WTC11 (cell line): ENCODE data around the gene BTBD8. TPM values are rescaled to one million over a fixed set of nuclear protein-coding genes. Genes with fewer than 3 reads are reported as not detected.

Experiments
- ATAC-seq: fragments of 200-7000 bp; cut with Tn5 transposase; 2 replicates; pipeline ENCODE4 v1.10.0; 2021; ENCODE audit warnings: mild to moderate bottlenecking, moderate library complexity
- CTCF ChIA-PET: fragments of 300-600 bp; sonication (Branson Sonifier 250); formaldehyde crosslinking; loops from one replicate; lab custom pipeline; 2021; ENCODE audit warnings: antibody characterized with exemption; lab: Charles Lee
- POLR2A ChIA-PET: fragments of 350-600 bp; sonication (Branson Sonifier 250); formaldehyde crosslinking; loops from one replicate; lab custom pipeline; 2021; ENCODE audit warnings: antibody characterized with exemption; lab: Charles Lee
- DNase-seq: peaks from one replicate; pipeline ENCODE4 v3.0.0; 2021; ENCODE audit warnings: low spot score
- H3K27ac Mint-ChIP-seq: 2 replicates; pipeline ENCODE4 v1.8.0; 2021; ENCODE audit warnings: mixed read lengths
- H3K27me3 Mint-ChIP-seq: 2 replicates; pipeline ENCODE4 v1.8.0; 2021; ENCODE audit warnings: low read depth, mild to moderate bottlenecking, moderate library complexity, mixed read lengths
- H3K36me3 Mint-ChIP-seq: 2 replicates; pipeline ENCODE4 v1.8.0; 2021; ENCODE audit warnings: mixed read lengths
- H3K4me1 Mint-ChIP-seq: 2 replicates; pipeline ENCODE4 v1.8.0; 2022; ENCODE audit warnings: mixed read lengths
- H3K4me3 Mint-ChIP-seq: 2 replicates; pipeline ENCODE4 v1.8.0; 2021; ENCODE audit warnings: mild to moderate bottlenecking, moderate library complexity, mixed read lengths
- H3K9me3 Mint-ChIP-seq: 2 replicates; pipeline ENCODE4 v1.8.0; 2021; ENCODE audit warnings: mixed read lengths
- JUN ChIP-seq: sonication (generic); formaldehyde crosslinking; IDR thresholded peaks from 2 replicates; pipeline ENCODE4 v1.8.0; 2023; ENCODE audit warnings: mild to moderate bottlenecking, missing genetic modification reagents
- KAT7 ChIP-seq: sonication (generic); formaldehyde crosslinking; IDR thresholded peaks from 2 replicates; pipeline ENCODE4 v1.8.1; 2023; ENCODE audit warnings: missing genetic modification reagents, mild to moderate bottlenecking, borderline replicate concordance
- MYBL2 ChIP-seq: sonication (generic); formaldehyde crosslinking; IDR thresholded peaks from 2 replicates; pipeline ENCODE4 v1.8.1; 2023; ENCODE audit warnings: mild to moderate bottlenecking, moderate library complexity, missing genetic modification reagents
- RELA ChIP-seq: sonication (generic); formaldehyde crosslinking; IDR thresholded peaks from 2 replicates; pipeline ENCODE4 v1.8.1; 2022; ENCODE audit warnings: missing genetic modification reagents, mild to moderate bottlenecking, borderline replicate concordance
- SMAD4 ChIP-seq: sonication (generic); formaldehyde crosslinking; IDR thresholded peaks from 2 replicates; pipeline ENCODE4 v1.8.0; 2022; ENCODE audit warnings: mild to moderate bottlenecking, missing genetic modification reagents
- TCF7 ChIP-seq: sonication (generic); formaldehyde crosslinking; IDR thresholded peaks from 2 replicates; pipeline ENCODE4 v1.8.0; 2022; ENCODE audit warnings: mild to moderate bottlenecking, low read depth, missing genetic modification reagents, moderate library complexity
- total RNA-seq: library from RNA; stranded (reverse); gene quantifications from 3 replicates; pipeline ENCODE4 v1.2.3, GENCODE V29; 2021
- TF ChIP-seq, protein P1 (sequence below): sonication (generic); formaldehyde crosslinking; IDR thresholded peaks from 2 replicates; pipeline ENCODE4 v1.8.0; 2022; ENCODE audit warnings: mild to moderate bottlenecking, missing genetic modification reagents
- TF ChIP-seq, protein P2 (sequence below): sonication (generic); formaldehyde crosslinking; IDR thresholded peaks from 2 replicates; pipeline ENCODE4 v1.8.1; 2023; ENCODE audit warnings: mild to moderate bottlenecking, missing genetic modification reagents
- TF ChIP-seq, protein P3 (sequence below): sonication (generic); formaldehyde crosslinking; IDR thresholded peaks from 2 replicates; pipeline ENCODE4 v1.8.1; 2022; ENCODE audit warnings: mild to moderate bottlenecking, moderate library complexity, missing genetic modification reagents
- TF ChIP-seq, protein P4 (sequence below): sonication (generic); formaldehyde crosslinking; IDR thresholded peaks from 2 replicates; pipeline ENCODE4 v1.8.1; 2022; ENCODE audit warnings: low read depth, mild to moderate bottlenecking, moderate library complexity, missing genetic modification reagents, borderline replicate concordance

Gene BTBD8
- total RNA-seq, 1 experiment from 2014 or later, result 3.7 TPM

DNA sequence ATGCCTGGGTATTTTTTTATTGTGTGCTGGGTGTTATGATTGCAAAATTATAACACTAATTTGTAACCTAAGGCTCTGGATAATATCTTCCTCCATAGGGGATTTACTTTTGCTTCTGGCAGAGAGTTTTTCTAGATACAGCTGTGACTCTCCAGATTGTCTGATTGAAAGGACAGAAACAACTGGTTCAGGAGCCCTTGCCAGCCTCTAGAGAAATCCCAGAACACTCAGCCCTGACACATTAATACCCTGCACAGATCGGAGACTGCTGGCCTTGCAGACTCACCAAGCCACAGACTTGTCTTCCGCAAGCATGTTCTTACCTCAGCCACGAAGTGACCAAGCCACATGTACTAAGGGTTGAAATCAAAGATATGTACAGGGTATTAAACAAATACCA is 148.3 kb downstream of the BTBD8 start (continued):
- TF ChIP-seq, protein P1, sequence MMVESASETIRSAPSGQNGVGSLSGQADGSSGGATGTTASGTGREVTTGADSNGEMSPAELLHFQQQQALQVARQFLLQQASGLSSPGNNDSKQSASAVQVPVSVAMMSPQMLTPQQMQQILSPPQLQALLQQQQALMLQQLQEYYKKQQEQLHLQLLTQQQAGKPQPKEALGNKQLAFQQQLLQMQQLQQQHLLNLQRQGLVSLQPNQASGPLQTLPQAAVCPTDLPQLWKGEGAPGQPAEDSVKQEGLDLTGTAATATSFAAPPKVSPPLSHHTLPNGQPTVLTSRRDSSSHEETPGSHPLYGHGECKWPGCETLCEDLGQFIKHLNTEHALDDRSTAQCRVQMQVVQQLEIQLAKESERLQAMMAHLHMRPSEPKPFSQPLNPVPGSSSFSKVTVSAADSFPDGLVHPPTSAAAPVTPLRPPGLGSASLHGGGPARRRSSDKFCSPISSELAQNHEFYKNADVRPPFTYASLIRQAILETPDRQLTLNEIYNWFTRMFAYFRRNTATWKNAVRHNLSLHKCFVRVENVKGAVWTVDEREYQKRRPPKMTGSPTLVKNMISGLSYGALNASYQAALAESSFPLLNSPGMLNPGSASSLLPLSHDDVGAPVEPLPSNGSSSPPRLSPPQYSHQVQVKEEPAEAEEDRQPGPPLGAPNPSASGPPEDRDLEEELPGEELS (CRISPR knock-in tag), result no peak
- TF ChIP-seq, protein P2, sequence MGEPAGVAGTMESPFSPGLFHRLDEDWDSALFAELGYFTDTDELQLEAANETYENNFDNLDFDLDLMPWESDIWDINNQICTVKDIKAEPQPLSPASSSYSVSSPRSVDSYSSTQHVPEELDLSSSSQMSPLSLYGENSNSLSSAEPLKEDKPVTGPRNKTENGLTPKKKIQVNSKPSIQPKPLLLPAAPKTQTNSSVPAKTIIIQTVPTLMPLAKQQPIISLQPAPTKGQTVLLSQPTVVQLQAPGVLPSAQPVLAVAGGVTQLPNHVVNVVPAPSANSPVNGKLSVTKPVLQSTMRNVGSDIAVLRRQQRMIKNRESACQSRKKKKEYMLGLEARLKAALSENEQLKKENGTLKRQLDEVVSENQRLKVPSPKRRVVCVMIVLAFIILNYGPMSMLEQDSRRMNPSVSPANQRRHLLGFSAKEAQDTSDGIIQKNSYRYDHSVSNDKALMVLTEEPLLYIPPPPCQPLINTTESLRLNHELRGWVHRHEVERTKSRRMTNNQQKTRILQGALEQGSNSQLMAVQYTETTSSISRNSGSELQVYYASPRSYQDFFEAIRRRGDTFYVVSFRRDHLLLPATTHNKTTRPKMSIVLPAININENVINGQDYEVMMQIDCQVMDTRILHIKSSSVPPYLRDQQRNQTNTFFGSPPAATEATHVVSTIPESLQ (CRISPR knock-in tag), result no peak
- TF ChIP-seq, protein P3, sequence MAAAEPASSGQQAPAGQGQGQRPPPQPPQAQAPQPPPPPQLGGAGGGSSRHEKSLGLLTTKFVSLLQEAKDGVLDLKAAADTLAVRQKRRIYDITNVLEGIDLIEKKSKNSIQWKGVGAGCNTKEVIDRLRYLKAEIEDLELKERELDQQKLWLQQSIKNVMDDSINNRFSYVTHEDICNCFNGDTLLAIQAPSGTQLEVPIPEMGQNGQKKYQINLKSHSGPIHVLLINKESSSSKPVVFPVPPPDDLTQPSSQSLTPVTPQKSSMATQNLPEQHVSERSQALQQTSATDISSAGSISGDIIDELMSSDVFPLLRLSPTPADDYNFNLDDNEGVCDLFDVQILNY, result no peak
- TF ChIP-seq RELA (no peak), TCF7 (CRISPR knock-in tag) (no peak), SMAD4 (CRISPR knock-in tag) (no peak)
- TF ChIP-seq, protein P4, sequence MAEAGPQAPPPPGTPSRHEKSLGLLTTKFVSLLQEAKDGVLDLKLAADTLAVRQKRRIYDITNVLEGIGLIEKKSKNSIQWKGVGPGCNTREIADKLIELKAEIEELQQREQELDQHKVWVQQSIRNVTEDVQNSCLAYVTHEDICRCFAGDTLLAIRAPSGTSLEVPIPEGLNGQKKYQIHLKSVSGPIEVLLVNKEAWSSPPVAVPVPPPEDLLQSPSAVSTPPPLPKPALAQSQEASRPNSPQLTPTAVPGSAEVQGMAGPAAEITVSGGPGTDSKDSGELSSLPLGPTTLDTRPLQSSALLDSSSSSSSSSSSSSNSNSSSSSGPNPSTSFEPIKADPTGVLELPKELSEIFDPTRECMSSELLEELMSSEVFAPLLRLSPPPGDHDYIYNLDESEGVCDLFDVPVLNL (CRISPR knock-in tag), result no peak

DNA sequence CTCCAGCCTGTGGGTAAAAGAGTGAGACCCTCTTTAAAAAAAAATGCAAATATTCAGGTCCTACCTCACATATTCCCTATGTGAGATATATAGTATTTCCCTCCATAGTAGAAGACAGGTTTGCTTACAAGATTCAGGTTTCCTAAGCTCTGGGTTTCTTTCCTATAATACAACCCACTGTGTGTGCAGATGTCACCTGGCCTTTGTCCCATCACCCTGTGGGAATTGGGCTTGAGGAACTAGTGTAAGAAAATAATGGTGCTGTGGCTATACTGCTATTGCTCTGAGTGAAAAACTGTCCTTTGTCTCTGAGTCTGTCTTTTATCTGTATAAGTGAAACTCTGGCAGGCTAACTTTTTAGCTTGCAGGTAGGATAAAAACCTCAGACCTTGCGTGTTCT is 150.6 kb downstream of the BTBD8 start:
- POLR2A ChIA-PET, result no interaction called here
- DNase-seq (no peak), ATAC-seq (no peak)
- Mint-ChIP-seq H3K4me3 (no peak overlapping the region), H3K4me1 (peaks cover 9% of the 10 kb centered on the region), H3K36me3 (no peaks in the 10 kb centered on the region), H3K9me3 (no peaks in the 10 kb centered on the region), H3K27me3 (no peaks in the 10 kb centered on the region), H3K27ac (no peak overlapping the region)
- CTCF ChIA-PET, result no interaction called here
- no peak for TF ChIP-seq JUN
- TF ChIP-seq KAT7 (CRISPR knock-in tag), result no peak
- no peak for TF ChIP-seq MYBL2 (CRISPR knock-in tag)

Other genes with a start within 250 kb of the BTBD8 start
- 3.7 to 4.2 TPM (median 3.7 TPM) in 3 replicates for gene TGFBR3, start 194.2 kb upstream of the BTBD8 start, total RNA-seq
- gene BRDT, start 130.9 kb upstream of the BTBD8 start, total RNA-seq, result 0.13 to 0.21 TPM (median 0.18 TPM) in 3 replicates
- gene EPHX4, start 50.4 kb upstream of the BTBD8 start, total RNA-seq, result 0.15 to 0.53 TPM (median 0.30 TPM) in 3 replicates
- 0.25 TPM in 1 of 3 replicates, not detected in the others for gene SETSIP, start 4.9 kb upstream of the BTBD8 start, total RNA-seq
- not detected in 3 replicates for gene C1orf146, start 137.6 kb downstream of the BTBD8 start, total RNA-seq
- gene GLMN, start 218.6 kb downstream of the BTBD8 start, total RNA-seq, result 20.4 to 20.9 TPM (median 20.4 TPM) in 3 replicates
- 19.8 to 23.0 TPM (median 21.5 TPM) in 3 replicates for gene RPAP2, start 218.7 kb downstream of the BTBD8 start, total RNA-seq